ENCODE results near the gene GPHN. TPM values are rescaled to one million over a fixed set of nuclear protein-coding genes. Genes with fewer than 3 reads are reported as not detected.

GPHN gene
- total and polyA plus RNA-seq, 2 donors from 2014 or later = 35.4 to 62.0 TPM

DNA sequence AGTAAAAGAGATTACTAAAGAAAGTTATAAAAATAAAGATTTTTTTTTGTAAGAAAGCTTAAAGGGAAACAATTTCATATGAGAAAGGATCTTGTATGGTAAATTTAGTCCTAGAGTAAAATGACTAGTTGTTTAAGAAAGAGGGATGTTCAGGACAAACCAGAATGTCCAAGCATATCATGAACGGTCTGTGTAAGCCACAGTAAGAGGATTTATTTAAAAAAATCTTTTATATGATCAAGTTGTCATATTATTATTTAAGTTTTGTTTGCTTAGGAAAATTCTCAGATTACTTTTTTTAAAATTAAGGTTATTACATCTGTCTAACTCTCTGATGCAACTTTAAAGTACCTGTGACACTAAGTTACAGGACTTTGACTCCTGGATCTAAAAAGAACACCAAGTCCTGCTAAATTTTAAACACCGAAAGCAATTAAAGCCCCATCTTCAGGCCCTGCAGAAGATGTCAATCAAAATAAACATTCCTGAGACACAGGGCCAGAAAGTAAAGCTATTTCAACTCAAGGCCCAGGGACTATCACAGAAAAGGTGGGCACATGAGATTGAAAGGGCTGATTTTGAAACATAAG lies 39.1 kb upstream of the GPHN start:
- FAIRE-seq (no peak), DNase-seq (no peak)
- Histone ChIP-seq H3K27ac (ENCODE audit: low read depth in 2 of 2, low read length in 2 of 2) (no peak overlapping the region), H3K9me3 (ENCODE audit: control insufficient read depth in 2 of 3, insufficient read depth in 1 of 3, low read length in 3 of 3) (peaks cover 0 to 2% (median 0%) of the 10 kb centered on the region in 3 donors), H3K4me3 (ENCODE audit: low read length in 3 of 3) (no peak overlapping the region), H3K27me3 (ENCODE audit: control insufficient read depth, insufficient read depth, low read length) (no peaks in the 10 kb centered on the region), H3K9ac (ENCODE audit: low read length in 3 of 3) (no peak overlapping the region), H3K36me3 (ENCODE audit: control insufficient read depth in 2 of 3, insufficient read depth in 3 of 3, low read length in 3 of 3) (no peaks in the 10 kb centered on the region), H3K4me1 (ENCODE audit: control insufficient read depth in 2 of 3, insufficient read depth in 2 of 3, low read depth in 1 of 3, low read length in 3 of 3) (no peaks in the 10 kb centered on the region)
- TF ChIP-seq, protein P1, sequence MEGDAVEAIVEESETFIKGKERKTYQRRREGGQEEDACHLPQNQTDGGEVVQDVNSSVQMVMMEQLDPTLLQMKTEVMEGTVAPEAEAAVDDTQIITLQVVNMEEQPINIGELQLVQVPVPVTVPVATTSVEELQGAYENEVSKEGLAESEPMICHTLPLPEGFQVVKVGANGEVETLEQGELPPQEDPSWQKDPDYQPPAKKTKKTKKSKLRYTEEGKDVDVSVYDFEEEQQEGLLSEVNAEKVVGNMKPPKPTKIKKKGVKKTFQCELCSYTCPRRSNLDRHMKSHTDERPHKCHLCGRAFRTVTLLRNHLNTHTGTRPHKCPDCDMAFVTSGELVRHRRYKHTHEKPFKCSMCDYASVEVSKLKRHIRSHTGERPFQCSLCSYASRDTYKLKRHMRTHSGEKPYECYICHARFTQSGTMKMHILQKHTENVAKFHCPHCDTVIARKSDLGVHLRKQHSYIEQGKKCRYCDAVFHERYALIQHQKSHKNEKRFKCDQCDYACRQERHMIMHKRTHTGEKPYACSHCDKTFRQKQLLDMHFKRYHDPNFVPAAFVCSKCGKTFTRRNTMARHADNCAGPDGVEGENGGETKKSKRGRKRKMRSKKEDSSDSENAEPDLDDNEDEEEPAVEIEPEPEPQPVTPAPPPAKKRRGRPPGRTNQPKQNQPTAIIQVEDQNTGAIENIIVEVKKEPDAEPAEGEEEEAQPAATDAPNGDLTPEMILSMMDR (IDR thresholded peaks at IDR 0.05; ENCODE audit: borderline replicate concordance, extremely low read depth, insufficient read depth) = no peak
- intact Hi-C loops (cut with DNase I) = no loop called here

DNA sequence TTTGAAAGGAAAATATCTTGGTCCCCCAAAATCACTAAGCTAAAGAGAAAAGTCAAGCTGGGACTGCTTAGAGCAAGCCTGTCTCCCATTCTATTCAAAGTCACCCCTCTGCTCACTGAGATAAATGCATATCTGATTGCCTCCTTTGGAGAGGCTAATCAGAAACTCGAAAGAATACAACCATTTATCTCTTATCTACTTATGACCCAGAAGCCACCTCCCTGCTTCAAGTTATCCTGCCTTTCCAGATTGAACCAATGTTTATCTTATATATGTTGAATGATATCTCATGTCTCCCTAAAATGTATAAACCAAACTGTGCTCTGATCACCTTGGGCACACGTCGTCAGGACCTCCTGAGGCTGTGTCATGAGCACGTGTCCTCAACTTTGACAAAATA lies 36.4 kb upstream of the GPHN start:
- H3K27me3 ChIP-seq (ENCODE audit: control insufficient read depth, insufficient read depth, low read length) = no peaks in the 10 kb centered on the region
- no peak overlapping the region for H3K9ac ChIP-seq (ENCODE audit: low read length in 3 of 3)
- no peak overlapping the region for H3K4me3 ChIP-seq (ENCODE audit: low read length in 3 of 3)
- H3K9me3 ChIP-seq (ENCODE audit: control insufficient read depth in 2 of 3, insufficient read depth in 1 of 3, low read length in 3 of 3) = peaks cover 0 to 2% (median 0%) of the 10 kb centered on the region in 3 donors
- TF ChIP-seq, protein P1 (IDR thresholded peaks at IDR 0.05; ENCODE audit: borderline replicate concordance, extremely low read depth, insufficient read depth) = no peak
- H3K36me3 ChIP-seq (ENCODE audit: control insufficient read depth in 2 of 3, insufficient read depth in 3 of 3, low read length in 3 of 3) = no peaks in the 10 kb centered on the region
- no peak for DNase-seq
- intact Hi-C loops (cut with DNase I) = no loop called here
- no peaks in the 10 kb centered on the region for H3K4me1 ChIP-seq (ENCODE audit: control insufficient read depth in 2 of 3, insufficient read depth in 2 of 3, low read depth in 1 of 3, low read length in 3 of 3)
- H3K27ac ChIP-seq (ENCODE audit: low read depth in 2 of 2, low read length in 2 of 2) = no peak overlapping the region
- FAIRE-seq = no peak

DNA sequence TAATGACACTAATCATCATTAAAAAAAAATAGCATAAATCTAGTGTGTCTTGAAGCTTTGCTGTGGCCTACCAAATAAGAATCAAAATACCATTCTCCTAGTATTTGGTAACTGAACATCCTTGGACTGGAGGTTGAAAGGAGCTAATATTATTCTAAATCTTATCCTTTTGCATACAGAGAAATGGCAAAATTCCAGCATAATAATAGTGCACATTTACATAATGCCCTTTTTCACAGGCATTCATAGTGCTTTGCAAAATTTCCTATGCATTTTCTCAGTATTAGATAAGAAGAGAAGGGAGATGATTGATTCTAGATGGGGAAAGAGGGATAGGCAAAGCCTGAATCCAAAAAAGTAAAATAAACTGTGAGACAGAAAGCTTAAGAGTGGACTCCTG lies 35.7 kb upstream of the GPHN start:
- no peaks in the 10 kb centered on the region for H3K4me1 ChIP-seq (ENCODE audit: control insufficient read depth in 2 of 3, insufficient read depth in 2 of 3, low read depth in 1 of 3, low read length in 3 of 3)
- DNase-seq = no peak
- H3K27me3 ChIP-seq (ENCODE audit: control insufficient read depth, insufficient read depth, low read length) = no peaks in the 10 kb centered on the region
- H3K36me3 ChIP-seq (ENCODE audit: control insufficient read depth in 2 of 3, insufficient read depth in 3 of 3, low read length in 3 of 3) = no peaks in the 10 kb centered on the region
- FAIRE-seq = no peak
- H3K9ac ChIP-seq (ENCODE audit: low read length in 3 of 3) = no peak overlapping the region
- intact Hi-C loops (cut with DNase I) = no loop called here
- peaks cover 0 to 2% (median 0%) of the 10 kb centered on the region in 3 donors for H3K9me3 ChIP-seq (ENCODE audit: control insufficient read depth in 2 of 3, insufficient read depth in 1 of 3, low read length in 3 of 3)
- H3K27ac ChIP-seq (ENCODE audit: low read depth in 2 of 2, low read length in 2 of 2) = no peak overlapping the region
- H3K4me3 ChIP-seq (ENCODE audit: low read length in 3 of 3) = no peak overlapping the region
- TF ChIP-seq, protein P1 (IDR thresholded peaks at IDR 0.05; ENCODE audit: borderline replicate concordance, extremely low read depth, insufficient read depth) = no peak

DNA sequence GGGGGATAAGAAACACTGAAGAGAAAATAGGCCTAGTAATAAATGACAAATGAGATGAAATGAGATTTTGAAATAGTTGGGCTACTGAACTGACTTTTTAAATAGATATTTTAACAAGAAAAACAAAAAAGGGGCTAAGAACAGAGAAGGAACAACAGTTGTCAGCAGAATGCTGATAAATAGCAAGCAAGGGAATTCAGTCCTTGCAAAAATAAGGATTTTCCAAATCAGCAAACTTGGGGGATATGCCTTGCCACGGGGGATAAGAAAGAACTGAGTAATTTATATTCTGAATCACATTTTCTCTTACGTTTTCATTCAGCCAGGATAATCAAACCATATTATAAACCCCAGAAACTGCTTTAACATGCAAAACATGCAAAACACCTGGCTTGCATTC lies 34.7 kb upstream of the GPHN start:
- H3K27me3 ChIP-seq (ENCODE audit: control insufficient read depth, insufficient read depth, low read length) = no peaks in the 10 kb centered on the region
- H3K27ac ChIP-seq (ENCODE audit: low read depth in 2 of 2, low read length in 2 of 2) = no peak overlapping the region
- no peak overlapping the region for H3K4me3 ChIP-seq (ENCODE audit: low read length in 3 of 3)
- peaks cover 0 to 2% (median 0%) of the 10 kb centered on the region in 3 donors for H3K9me3 ChIP-seq (ENCODE audit: control insufficient read depth in 2 of 3, insufficient read depth in 1 of 3, low read length in 3 of 3)
- no peaks in the 10 kb centered on the region for H3K4me1 ChIP-seq (ENCODE audit: control insufficient read depth in 2 of 3, insufficient read depth in 2 of 3, low read depth in 1 of 3, low read length in 3 of 3)
- intact Hi-C loops (cut with DNase I) = no loop called here
- TF ChIP-seq, protein P1 (IDR thresholded peaks at IDR 0.05; ENCODE audit: borderline replicate concordance, extremely low read depth, insufficient read depth) = no peak
- no peak overlapping the region for H3K9ac ChIP-seq (ENCODE audit: low read length in 3 of 3)
- FAIRE-seq (no peak), DNase-seq (no peak)
- H3K36me3 ChIP-seq (ENCODE audit: control insufficient read depth in 2 of 3, insufficient read depth in 3 of 3, low read length in 3 of 3) = no peaks in the 10 kb centered on the region

Data from kidney (tissue), 14 donors.